ENCODE results near the gene SEC14L1.

- TF ChIP-seq CTCF (IDR thresholded peaks at IDR 0.05) (no peak), POLR2A (IDR thresholded peaks at IDR 0.05) (no peak)
Measured at GRCh38 chr17:77119668-77120301, 21.0 kb upstream of the SEC14L1 start.
